GM15510 (cell line): ENCODE data around the gene MORC4.

Source experiments
- POLR2A ChIP-seq: IDR thresholded peaks from 3 replicates; pipeline ENCODE4 v1.6.1; 2011; ENCODE audit warnings: borderline replicate concordance; ENCODE audit not compliant: insufficient read length; ENCODE audit errors: extremely low read depth

Gene MORC4

DNA sequence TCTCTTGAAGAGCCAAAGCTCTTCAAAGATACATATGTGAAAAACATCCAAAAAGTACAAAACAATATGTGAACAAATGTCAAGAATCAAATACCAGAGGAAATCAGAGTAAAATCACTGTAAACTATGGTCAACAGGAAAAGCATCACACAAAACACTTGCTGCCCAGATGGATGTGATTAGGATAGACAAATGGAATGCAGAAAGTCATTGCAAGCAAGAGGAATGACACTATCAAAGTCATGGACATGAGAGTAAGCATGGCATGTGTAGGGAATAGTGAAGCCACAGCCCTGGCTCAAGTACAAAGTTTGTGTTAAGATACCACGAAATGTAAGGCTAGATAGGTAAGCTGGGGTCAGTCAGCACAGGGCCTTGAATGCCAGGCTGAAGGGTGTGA lies 42.2 kb downstream of the MORC4 start:
- no peak for TF ChIP-seq POLR2A

DNA sequence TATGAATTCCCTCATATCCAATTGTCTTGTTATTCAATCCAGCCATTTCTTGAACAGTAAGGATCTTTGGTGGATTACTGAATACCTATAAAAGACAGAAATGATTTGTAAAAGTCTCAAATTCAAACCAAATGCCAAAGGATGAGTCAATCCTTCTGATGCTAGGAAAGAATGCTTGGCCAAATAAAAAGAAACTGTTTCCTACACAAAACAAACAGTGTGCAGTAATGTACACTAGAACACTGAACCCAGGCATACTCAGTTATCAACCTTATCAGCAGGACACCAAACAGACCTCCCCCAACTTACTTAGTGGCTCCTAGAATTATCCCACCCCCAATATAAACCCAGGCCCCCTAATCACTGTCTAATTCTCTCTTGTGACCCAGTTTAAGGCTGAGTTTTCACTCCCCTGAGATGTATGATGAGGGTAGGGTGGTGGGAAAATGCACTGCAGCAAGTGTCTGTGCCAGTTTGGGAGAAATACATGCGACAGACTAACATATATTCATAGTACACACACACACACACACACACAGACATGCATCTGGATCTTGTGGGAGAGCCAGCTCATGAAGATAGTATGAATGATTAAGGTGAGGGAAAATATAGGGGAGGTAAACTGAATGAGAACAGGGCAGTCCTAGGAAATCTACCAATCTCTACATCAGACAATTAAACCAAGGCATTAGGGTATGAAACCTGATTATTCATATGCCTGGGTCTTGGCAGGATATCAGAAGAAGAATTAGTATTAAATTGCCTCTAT lies 44.8 kb downstream of the MORC4 start:
- TF ChIP-seq POLR2A, result no peak

DNA sequence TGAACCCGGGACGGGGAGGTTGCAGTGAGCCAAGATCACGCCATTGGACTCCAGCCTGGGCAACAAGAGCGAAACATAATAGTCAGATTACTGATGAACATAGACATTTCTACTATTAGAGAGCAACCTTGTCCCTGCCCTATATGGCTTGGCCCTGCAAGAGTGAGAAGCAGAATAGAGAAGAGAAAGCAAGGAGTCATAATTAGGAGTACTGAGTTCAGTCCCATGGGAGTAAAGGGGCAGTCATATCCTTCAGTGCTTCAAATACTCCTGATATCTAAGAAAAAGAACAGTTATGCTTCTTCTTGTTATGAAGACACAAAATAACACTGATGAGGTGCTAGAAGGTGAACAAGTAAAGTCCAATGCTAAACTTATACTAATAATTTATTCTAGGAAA lies 46.0 kb downstream of the MORC4 start:
- TF ChIP-seq POLR2A, result no peak

DNA sequence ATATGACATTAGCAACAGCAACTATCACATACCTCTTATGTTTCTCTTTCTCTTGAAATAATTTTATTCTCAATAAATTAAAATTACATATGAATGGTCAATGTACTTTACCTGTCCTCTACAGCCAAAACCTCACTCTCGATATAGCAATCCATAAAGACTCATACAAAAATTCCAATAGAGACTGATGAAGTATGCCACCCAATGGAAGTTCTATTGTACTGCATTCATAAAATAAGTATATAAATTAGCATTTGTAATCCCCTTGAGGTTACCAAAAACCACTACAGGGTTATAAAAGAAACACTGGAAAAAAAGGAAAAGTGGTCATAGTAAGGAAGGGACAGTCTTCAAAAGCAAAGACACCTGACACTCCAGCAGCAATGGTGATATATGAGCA lies 47.0 kb downstream of the MORC4 start:
- TF ChIP-seq POLR2A, result no peak

DNA sequence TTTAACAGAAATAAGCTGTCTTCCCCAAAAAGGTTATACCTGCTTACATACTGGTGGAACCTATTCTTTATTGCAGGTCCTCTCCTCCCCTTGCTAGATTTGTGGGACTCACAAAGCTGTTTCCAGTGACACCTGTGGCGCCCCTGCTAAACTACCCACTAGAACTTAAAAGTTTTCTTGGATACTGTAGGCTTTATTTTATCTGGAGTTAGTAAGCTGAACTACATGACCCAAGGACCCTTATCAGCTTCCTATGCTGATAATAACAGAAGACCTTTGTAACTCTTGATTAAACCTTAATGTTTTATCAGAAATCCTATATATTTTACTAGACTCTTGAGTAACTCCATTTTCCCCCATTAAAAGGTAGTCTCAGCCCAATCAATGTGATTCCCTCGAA lies 47.5 kb downstream of the MORC4 start:
- no peak for TF ChIP-seq POLR2A

DNA sequence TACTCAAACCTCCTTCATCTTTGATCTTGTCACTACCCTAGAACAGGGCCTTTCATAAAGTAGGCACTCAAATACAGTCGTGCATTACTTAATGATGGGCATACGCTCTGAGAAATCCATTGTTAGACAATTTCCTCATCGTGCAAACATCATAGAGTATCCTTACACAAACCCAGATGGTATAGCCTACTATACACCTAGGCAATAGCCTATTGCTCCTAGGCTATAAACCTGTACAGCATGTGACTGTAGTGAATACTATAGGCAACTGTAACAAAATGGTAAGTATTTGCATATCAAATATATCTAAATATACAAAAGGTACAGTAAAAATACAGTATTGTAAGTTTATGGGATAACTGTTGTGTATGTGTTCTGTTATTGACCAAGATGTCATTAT lies 47.9 kb downstream of the MORC4 start:
- no peak for TF ChIP-seq POLR2A

DNA sequence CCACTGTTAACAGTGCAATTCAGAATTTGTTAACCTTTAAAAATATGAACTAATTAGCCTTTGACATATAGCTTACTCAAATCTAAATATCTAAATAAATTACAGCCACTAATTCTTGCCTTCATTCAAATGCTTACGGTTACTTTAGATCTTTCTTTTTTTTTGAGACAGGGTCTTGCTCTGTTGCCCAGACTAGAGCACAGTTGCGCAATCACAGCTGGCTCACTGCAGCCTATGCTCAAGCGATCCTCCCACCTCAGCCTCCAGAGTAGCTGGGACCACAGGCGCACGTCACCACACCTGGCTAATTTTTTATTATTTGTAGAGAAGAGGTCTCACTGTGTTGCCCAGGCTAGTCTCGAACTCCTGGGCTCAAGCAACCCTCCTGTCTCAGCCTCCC lies 48.8 kb downstream of the MORC4 start:
- no peak for TF ChIP-seq POLR2A

DNA sequence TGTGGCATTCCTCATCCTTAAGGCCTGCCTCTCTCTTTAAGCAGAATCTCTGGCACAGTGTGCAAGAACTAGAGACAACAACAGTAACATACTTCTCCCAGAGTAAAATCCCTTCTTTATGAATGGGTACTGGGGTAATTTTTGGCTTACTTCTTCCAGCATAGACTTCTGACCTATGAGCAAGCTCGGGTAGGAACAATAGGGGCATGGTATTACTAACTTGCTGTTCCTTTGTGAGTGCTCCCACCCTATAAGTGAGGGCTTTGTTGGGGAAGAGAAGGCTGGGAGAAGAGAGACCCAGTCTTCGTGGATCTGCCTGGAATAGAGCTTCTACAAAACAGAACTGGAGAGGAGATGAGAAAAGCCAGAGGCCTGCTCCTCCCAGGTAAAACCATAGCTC lies 49.6 kb downstream of the MORC4 start:
- TF ChIP-seq POLR2A, result no peak

DNA sequence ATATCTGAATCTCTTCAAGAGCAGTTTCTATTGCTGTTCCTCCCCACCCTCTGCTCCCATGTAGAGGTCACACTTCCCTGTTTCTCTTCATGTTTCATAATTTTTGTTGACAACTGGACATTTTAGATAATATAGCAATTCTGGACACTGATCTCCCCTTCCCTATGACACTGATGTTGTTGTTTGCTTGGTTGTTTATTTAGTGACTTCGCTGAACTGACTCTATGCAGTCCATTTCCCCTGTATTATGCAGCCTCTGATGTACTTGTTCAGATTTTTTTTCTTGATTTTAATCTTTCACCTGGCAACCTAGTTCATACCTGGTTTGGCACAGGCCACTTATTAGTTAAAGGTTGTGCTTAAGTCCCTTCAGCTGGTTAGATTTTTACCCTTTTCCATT lies 50.6 kb downstream of the MORC4 start:
- no peak for TF ChIP-seq POLR2A

DNA sequence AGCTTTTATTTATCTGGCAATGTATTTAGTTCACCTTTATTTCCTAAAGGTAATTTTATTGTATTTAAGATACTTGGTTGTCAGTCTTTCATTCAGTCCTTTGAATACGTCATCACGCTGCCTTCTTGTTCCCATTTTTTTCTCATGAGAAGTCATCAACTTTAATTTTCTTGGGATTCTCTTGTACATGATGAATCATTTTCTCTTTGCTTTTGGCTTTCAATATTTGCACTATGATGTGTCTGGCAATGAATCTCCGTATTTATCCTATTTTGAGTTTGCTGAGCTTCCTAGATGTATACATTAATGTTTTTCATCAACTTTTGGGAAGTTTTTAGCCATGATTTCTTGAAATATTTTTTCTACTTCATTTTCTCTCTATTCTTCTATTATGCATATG lies 51.4 kb downstream of the MORC4 start:
- no peak for TF ChIP-seq POLR2A

DNA sequence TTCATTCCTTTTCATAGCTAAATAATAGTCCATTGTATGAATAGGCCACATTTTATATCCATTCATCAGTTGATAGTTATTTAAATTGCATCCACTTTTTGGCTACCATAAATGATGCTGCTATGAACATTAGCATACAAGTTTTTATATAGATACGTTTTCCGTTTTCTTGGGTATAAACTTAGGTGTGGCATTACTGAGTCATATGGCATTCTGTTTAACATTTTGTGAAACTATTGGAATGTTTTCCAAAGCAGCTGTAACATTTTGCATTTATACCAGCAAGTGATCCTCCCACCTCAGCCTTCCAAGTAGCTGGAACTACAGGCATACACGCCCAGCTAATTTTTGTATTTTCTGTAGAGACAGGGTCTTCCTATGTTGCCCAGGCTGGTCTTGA lies 53.5 kb downstream of the MORC4 start:
- no peak for TF ChIP-seq POLR2A

DNA sequence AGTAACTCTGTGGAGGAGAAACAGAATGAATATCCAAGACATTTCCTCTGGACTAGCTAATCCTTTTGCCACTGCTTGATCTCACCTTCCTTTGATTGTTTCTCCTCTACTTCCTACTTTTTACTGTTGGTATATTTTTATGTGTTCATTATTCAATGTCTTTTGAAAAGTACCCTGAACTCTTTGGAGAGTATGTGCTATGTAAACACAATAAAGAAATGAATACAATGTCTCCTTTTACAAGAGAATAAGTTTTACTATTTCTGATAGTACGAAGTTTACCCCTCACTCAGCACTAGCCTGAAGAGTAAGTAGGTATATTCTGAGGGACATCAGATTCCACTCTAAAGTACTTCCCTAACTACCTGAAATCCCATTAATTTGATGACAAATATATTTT lies 59.9 kb downstream of the MORC4 start:
- TF ChIP-seq POLR2A, result no peak

DNA sequence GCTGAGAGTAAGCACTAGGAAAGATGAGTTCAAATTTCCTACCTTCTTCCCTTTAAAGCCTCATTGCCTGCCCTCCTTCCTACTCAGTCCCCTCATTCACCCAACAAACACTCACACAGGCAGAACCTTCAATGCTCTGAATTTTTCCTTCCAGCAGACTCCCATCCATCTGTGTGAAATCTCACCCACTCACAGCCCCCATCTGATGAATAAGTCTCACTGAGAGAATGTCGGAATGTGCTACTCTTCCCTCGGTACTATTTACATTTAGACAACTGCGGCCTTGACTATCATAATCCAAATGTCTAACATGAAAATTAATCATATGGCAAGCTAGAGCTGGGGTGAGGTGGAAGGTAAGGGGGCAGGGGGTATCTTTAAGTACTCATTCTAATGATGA lies 60.4 kb downstream of the MORC4 start:
- TF ChIP-seq POLR2A, result no peak

DNA sequence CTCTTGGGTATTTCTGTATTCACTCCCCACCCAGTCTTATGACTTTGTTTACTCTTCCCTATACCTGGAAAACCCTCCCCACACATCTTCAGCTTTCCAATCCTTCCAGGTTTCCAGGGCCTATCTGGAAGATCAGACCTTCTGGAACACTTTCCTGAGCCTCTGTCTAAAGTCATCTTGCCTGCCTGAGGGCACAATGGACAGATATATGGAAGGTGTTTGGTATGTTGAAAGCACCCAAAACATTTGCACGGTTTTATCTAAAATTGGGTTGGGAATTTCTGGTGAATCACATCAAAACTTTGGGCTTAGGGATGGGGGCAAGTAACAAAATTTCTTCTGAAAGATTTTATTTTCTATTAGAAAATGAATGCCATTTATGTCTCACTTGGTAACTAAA lies 63.8 kb downstream of the MORC4 start:
- TF ChIP-seq POLR2A, result no peak

DNA sequence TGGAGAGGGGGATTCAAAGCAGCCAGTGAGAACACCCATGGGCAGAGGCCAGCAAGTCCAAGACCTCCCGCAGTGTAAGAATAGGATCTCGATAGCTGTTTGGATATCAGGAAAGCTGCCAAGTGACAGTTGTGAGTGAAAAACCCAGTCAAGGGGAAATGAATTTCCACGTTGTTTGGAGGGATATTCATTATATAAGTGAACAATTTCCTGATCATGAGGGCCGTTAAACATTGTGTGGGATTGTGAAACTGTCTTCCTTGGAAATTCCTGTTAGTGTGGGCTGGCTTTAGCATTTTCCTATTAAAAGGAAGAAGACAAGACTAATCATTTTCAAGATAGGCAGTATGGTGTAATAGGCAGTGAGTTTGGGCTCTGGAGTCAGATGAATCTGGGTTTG lies 64.8 kb downstream of the MORC4 start:
- no peak for TF ChIP-seq POLR2A

DNA sequence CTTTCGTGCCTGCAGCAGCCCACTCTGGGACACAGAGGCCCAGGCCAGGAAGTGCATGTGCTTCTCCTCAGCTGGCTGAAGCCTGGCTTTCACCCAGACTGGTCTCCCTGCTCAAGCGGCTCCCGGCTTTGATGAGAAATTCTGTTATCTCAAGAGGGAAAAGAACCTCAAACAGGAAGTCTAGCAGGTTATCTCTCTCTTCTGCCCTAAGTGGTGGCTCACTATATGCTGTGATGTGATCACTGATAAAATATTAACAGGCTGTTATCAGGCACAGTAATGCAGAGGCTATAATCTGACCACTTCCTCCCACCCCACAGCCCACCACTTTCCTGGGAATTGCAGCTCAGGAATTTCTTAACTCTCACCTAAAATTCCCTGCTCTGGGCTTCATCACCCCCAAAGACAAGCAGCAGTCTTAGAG lies 66.5 kb downstream of the MORC4 start:
- TF ChIP-seq POLR2A, result no peak

DNA sequence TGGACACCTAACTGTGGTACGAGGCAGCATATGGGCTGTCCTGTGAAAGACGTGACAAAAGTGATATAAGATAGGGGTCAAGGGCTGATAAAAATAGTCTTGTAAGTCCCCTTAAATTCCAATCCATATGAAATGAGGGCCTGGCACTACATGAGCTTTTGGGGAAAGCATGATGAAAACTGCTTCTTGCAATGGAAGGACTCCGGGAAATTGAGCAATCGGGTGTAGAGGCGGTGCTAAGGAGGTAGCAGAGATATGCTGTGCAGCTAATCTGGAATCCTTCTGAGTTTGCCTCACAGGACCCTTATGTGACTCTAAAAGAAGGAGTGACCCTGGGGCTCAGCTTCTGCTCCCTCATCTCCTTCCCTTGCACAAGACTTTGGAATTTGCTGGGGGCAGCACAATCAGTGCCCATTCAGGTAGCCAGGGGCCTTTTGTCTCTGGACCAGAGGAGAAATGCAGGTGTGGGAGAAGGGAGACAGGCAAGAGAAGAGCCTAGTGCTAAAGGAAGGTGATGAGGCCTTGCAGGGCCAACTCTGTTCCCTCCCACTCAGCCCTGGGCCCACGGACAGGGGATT lies 67.0 kb downstream of the MORC4 start:
- no peak for TF ChIP-seq POLR2A

DNA sequence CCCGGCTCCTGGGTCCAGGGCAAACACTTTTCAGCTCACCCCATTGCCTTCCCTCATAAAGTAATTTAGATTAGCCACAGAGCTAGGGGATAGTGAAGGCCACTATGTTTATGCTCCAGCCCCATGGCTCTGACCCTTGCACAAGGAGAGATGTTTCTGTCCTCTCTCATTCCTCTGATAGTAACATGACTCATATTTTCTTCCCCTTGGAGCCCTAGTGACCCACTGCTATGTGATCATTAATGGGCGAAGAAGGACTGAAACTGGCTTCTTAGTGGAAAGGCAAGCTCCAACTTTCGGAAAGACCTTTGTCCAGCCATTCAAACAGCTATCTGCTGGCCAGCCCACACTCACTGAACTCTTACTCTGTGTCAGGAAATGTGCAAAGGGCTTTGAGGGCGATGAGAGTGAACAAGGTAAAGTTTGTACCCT lies 67.5 kb downstream of the MORC4 start:
- TF ChIP-seq POLR2A, result no peak
